HG03378 (cell line): ENCODE measurements around the gene MYBPC1.

Experiments
- ATAC-seq: cut with Tn5 transposase; IDR thresholded peaks from one replicate; pipeline ENCODE4 v1.9.1; 2021; ENCODE audit warnings: mild to moderate bottlenecking, moderate library complexity; ENCODE audit not compliant: unreplicated experiment

The MYBPC1 gene

DNA sequence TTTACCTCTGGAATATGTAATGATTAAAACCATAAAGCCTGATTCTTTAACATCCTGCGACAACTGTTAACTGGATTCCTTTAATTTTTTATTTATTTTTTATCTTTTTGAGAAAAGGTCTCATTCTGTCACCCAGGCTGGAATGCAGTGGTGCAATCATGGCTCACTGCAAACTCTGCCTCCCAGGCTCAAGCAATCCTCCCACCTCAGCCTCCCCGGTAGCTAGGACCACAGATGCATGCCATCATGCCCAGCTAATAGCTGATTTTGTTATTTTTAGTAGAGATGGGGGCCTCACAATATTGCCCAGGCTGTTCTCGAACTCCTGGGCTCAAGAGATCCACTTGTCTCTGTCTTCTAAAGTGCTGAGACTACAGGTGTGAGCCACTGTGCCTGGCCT lies 3.7 kb downstream of the MYBPC1 start:
- no peak for ATAC-seq

GRCh38 chr12:101599311-101599710 lies 4.5 kb downstream of the MYBPC1 start:
- ATAC-seq = no peak

GRCh38 chr12:101599771-101600484 lies 5.2 kb downstream of the MYBPC1 start:
- no peak for ATAC-seq

- ATAC-seq = no peak
Observed at GRCh38 chr12:101604132-101604531, 9.4 kb downstream of the MYBPC1 start.

GRCh38 chr12:101607894-101608293 lies 13.1 kb downstream of the MYBPC1 start:
- ATAC-seq = no peak

DNA sequence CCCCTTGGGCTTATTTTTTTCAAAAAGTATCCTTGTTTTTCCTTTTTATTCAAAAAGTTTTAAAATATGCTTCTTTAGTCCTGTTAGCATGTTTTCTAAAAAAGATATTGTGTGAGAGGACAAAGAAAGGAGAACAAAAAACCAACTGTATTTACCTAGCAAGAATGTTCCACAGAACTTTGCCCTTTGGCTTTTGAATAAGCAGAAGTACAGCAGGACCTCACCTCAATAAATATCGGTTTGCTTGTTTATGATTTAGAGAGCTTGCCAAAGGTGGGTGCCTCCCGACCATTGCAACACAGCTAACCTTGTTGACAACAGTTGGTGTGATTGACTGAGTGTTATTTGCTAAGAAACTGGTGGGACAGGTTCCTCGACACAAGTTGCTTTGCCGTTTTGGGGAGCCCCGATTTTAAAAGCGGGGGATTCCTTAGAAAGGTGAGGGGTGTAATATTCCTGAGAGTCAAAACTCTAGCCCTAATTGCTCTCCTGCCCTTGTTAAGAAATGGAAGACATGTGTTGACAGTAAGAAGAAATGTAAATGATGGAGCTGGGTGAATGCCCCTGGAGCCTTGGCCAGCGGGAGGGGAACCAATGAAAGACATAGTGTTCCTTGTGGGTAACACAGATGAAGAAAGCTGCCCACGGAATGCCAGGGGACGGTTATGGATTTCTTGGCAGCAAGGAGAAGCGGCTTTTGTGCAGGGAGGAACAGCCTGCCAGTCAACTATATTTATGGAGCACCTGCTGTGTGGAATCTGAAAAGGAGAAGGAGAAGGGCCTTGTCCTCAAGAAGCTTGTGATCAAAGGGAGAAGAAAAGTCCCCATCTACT lies 13.7 kb downstream of the MYBPC1 start:
- ATAC-seq = no peak

GRCh38 chr12:101609198-101609597 lies 14.4 kb downstream of the MYBPC1 start:
- no peak for ATAC-seq

DNA sequence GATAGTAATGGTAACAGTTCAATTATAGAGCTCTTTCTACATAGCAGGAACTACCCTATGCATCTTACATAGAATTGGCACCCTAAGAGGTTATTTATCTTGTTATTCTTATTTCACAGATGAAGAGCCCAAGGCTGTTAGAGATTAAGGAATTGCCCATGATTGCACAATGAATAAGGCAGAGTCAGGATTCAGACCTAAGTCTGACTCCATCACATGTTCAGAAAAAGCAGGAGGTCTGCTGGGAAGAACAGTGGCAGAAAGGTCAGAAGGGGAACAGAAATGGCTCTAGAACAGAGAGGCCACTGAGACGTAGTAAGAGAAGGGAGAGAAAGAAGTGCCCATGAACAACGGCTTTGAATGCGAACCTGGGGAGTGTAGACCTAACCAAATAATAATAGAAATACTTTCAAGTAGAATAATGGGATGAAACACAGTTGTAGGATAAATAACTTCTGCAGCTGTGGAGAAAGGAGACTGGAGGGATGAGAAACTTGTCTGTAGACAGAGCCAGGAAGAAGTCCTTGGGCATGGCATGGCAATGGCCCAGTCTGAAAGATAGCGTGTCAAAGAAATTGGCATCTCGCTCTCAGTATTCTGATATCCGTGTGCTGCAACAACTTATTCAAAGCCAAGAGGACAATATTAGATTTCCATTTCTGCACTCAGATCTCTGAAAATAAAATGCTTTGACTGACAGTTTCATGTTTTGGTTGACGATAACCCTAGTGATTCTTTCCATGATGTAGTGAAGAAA lies 17.6 kb downstream of the MYBPC1 start:
- ATAC-seq = no peak

DNA sequence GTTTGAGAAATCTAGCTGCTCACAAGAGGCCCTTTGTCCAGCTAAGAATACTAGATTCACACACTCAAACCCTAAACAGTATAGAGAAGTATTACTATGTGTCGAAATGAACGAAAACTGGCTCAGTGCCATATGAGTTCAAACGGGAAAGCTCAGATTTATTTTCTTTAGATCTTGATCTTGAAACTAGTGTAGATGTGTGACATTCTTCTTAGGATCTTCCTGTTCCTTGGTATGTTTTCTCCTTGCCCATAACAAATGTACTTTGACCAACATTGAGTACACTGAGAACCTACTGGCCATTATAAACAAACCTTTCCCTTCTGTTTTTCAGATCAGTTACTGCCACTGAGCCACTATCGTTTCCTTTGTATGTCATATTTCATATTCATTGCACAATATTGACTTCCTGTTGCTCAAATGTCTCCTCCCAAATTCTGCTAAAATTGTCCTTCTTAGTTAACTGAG lies 21.3 kb downstream of the MYBPC1 start:
- no peak for ATAC-seq

GRCh38 chr12:101619026-101619786 lies 24.4 kb downstream of the MYBPC1 start:
- ATAC-seq = no peak

- no peak for ATAC-seq
Observed at GRCh38 chr12:101619858-101620761, 25.3 kb downstream of the MYBPC1 start.

- no peak for ATAC-seq
Observed at GRCh38 chr12:101620762-101621133, 26.0 kb downstream of the MYBPC1 start.

GRCh38 chr12:101628676-101629075 lies 33.9 kb downstream of the MYBPC1 start:
- no peak for ATAC-seq

- ATAC-seq = peak; percentile 97
Observed at GRCh38 chr12:101634724-101635123, 40.0 kb downstream of the MYBPC1 start.

DNA sequence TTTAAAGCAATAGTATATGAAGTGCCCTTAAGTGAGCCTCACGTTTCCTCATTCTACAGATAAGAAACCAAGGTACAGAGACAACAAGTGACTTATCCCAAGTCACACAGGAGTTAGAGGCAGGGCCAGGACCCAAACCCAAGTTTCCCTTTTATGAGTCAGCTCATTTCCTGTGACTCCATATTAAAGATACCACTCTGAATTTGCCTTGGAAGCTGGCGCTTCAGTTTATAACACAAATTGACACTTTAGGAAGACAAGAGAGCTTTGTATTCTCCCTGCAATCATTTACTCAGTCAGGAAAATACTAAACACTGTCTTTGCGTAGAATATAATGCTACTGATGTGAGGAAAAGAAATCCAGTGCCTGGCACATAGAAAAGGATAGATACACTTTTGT lies 43.2 kb downstream of the MYBPC1 start:
- ATAC-seq = no peak

- no peak for ATAC-seq
Observed at GRCh38 chr12:101642115-101643067, 47.6 kb downstream of the MYBPC1 start.

GRCh38 chr12:101647711-101648110 lies 52.9 kb downstream of the MYBPC1 start:
- no peak for ATAC-seq

DNA sequence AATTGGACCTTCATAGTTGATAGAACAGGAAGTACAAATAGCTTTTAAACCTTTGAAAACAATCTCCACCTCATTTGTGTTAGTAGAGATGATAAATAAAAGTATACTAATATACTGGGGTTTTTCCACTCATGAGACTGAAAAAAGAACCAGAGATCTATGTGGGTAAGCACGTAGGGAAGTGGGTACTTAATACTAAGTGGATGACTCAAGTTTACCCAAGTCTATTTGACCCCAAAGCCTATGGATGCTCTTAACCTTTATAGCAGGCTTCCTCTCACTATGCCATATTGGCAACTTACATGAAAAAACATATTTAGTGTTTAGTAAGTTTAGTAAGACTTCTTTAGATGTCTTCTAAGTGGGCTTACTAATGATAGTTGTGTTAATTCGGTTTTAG lies 53.4 kb downstream of the MYBPC1 start:
- ATAC-seq = no peak
